A549 (cell line): ENCODE data around the gene ACAD9. TPM values are rescaled to one million over a fixed set of nuclear protein-coding genes. Genes with fewer than 3 reads are reported as not detected.

Experiments used
- ATAC-seq, 2 experiments: fragments of 200-7000 bp in 1 of 2; fragments of >200 bp in 1 of 2; cut with Nextera tagmentation in 1 of 2; cut with Tn5 transposase in 1 of 2; 3 replicates each; pipeline versions ENCODE4 v1.8.0 to v1.9.1; 2018 to 2020; ENCODE audit warnings: mild to moderate bottlenecking in 1 of 2, moderate library complexity in 1 of 2
- CTCF ChIA-PET: fragments of 300-600 bp; sonication (Branson Sonifier 250); formaldehyde crosslinking; extraction: SDS; loops from one replicate; lab custom pipeline; 2021; ENCODE audit warnings: antibody characterized with exemption, inconsistent platforms; lab: Yijun Ruan, JAX
- POLR2A ChIA-PET: fragments of 350-600 bp; formaldehyde crosslinking; extraction: SDS; loops from one replicate; lab custom pipeline; 2021; ENCODE audit warnings: antibody characterized with exemption, inconsistent platforms; lab: Yijun Ruan, JAX
- DNase-seq, 2 experiments: peaks; one replicate each; pipeline versions ENCODE4 v3.0.0 to v3.0.0-alpha.2; 2011 to 2016; ENCODE audit warnings: low read depth in 1 of 2, low spot score in 1 of 2
- FAIRE-seq: peaks from 2 replicates; lab custom pipeline; 2011; peaks lifted over from hg19 to GRCh38; lab: Jason Lieb, UNC
- H3K27ac ChIP-seq, 2 experiments: fragments of >200 bp; sonication (Bioruptor Twin); formaldehyde crosslinking; 3 replicates each; pipeline ENCODE4 v1.5.1; 2016 to 2017
- H3K4me1 ChIP-seq: fragments of >200 bp; sonication (Bioruptor Twin); formaldehyde crosslinking; 3 replicates; pipeline ENCODE4 v1.6.1; 2016
- H3K4me2 ChIP-seq: fragments of >200 bp; sonication (Bioruptor Twin); formaldehyde crosslinking; 3 replicates; pipeline ENCODE4 v1.6.1; 2016
- H3K4me3 ChIP-seq: fragments of >200 bp; sonication (Bioruptor Twin); formaldehyde crosslinking; 3 replicates; pipeline ENCODE4 v1.5.1; 2016
- H3K9me3 ChIP-seq: fragments of >200 bp; sonication (Bioruptor Twin); formaldehyde crosslinking; 3 replicates; pipeline ENCODE4 v1.6.1; 2016
- BHLHE40 ChIP-seq: IDR thresholded peaks from 2 replicates; pipeline ENCODE4 v1.6.1; 2012; ENCODE audit warnings: low read depth, low read length, inconsistent platforms
- CBX2 ChIP-seq: fragments of 200-600 bp; sonication (generic); IDR thresholded peaks from 2 replicates; pipeline ENCODE4 v1.6.1; 2016; ENCODE audit warnings: low read depth, mild to moderate bottlenecking, borderline replicate concordance
- CBX8 ChIP-seq: fragments of 200-600 bp; sonication (generic); IDR thresholded peaks from 2 replicates; pipeline ENCODE4 v1.6.1; 2016
- CHD2 ChIP-seq: fragments of 150-350 bp; IDR thresholded peaks from 2 replicates; pipeline ENCODE4 v1.6.1; 2014; ENCODE audit warnings: low read length; ENCODE audit not compliant: partially characterized antibody
- CTCF ChIP-seq: fragments of >200 bp; sonication (Bioruptor Twin); formaldehyde crosslinking; IDR thresholded peaks from 3 replicates; pipeline ENCODE4 v1.5.1; 2016
- E2F6 ChIP-seq: IDR thresholded peaks from 2 replicates; pipeline ENCODE4 v1.6.1; 2012; ENCODE audit warnings: low read depth, borderline replicate concordance
- EHF ChIP-seq: fragments of 250-450 bp; sonication (Bioruptor Pico); IDR thresholded peaks from 2 replicates; pipeline ENCODE4 v1.5.0; 2020; ENCODE audit warnings: mild to moderate bottlenecking
- EP300 ChIP-seq, 2 experiments: fragments of >200 bp; sonication (Bioruptor Twin); formaldehyde crosslinking; IDR thresholded peaks; 2 replicates in 1 of 2; 3 replicates in 1 of 2; pipeline ENCODE4 v1.6.1; 2016 to 2017
- ESRRA ChIP-seq: fragments of 150-350 bp; IDR thresholded peaks from 2 replicates; pipeline ENCODE4 v1.6.1; 2014; ENCODE audit warnings: mild to moderate bottlenecking, low read length, borderline replicate concordance
- FOXS1 ChIP-seq: fragments of 250-450 bp; sonication (Bioruptor Pico); IDR thresholded peaks from 2 replicates; pipeline ENCODE4 v1.5.0; 2020; ENCODE audit warnings: mild to moderate bottlenecking, moderate library complexity
- HES2 ChIP-seq: fragments of >200 bp; sonication (Bioruptor Twin); formaldehyde crosslinking; IDR thresholded peaks from 2 replicates; pipeline ENCODE4 v1.6.1; 2016
- HEYL ChIP-seq: fragments of 250-450 bp; sonication (Bioruptor Pico); IDR thresholded peaks from 2 replicates; pipeline ENCODE4 v1.8.0; 2021; ENCODE audit warnings: mild to moderate bottlenecking, moderate library complexity
- HMGXB4 ChIP-seq: fragments of 250-450 bp; sonication (Bioruptor Pico); IDR thresholded peaks from 2 replicates; pipeline ENCODE4 v1.5.0; 2021; ENCODE audit warnings: mild to moderate bottlenecking, moderate library complexity, borderline replicate concordance
- HOXB5 ChIP-seq: fragments of 250-450 bp; sonication (Bioruptor Pico); IDR thresholded peaks from 2 replicates; pipeline ENCODE4 v1.5.0; 2020; ENCODE audit warnings: mild to moderate bottlenecking, moderate library complexity
- KDM5A ChIP-seq: fragments of 200-600 bp; sonication (generic); IDR thresholded peaks from 2 replicates; pipeline ENCODE4 v1.6.1; 2016; ENCODE audit warnings: antibody characterized with exemption, mild to moderate bottlenecking
- MAX ChIP-seq: IDR thresholded peaks from 2 replicates; pipeline ENCODE4 v1.6.1; 2012
- MAZ ChIP-seq: fragments of 150-350 bp; IDR thresholded peaks from 2 replicates; pipeline ENCODE4 v1.6.1; 2014; ENCODE audit warnings: antibody characterized with exemption, low read depth, low read length, borderline replicate concordance
- NFE2L2 ChIP-seq: fragments of 150-350 bp; conservative IDR thresholded peaks from 2 replicates; pipeline ENCODE4 v1.6.1; 2014; ENCODE audit warnings: low read length
- NR3C1 ChIP-seq: fragments of >200 bp; sonication (Bioruptor Twin); formaldehyde crosslinking; IDR thresholded peaks from 3 replicates; pipeline ENCODE4 v1.6.1; 2017
- PHF8 ChIP-seq: fragments of 200-600 bp; sonication (generic); IDR thresholded peaks from 2 replicates; pipeline ENCODE4 v1.6.1; 2016; ENCODE audit warnings: low read depth, mild to moderate bottlenecking, antibody characterized with exemption, moderate library complexity, borderline replicate concordance
- POLR2AphosphoS2 ChIP-seq: conservative IDR thresholded peaks from 2 replicates; pipeline ENCODE4 v1.6.1; 2012; ENCODE audit warnings: low read length, improper control_type of control experiment, inconsistent platforms
- RAD21 ChIP-seq, 2 experiments: fragments of >200 bp in 1 of 2; sonication (Bioruptor Twin) in 1 of 2; formaldehyde crosslinking in 1 of 2; IDR thresholded peaks in 1 of 2; conservative IDR thresholded peaks in 1 of 2; 2 replicates in 1 of 2; 3 replicates in 1 of 2; pipeline ENCODE4 v1.6.1; 2012 to 2018; ENCODE audit warnings: inconsistent platforms in 1 of 2
- REST ChIP-seq: fragments of 200-600 bp; sonication (generic); IDR thresholded peaks from 2 replicates; pipeline ENCODE4 v1.6.1; 2016; ENCODE audit warnings: antibody characterized with exemption, mild to moderate bottlenecking, moderate library complexity
- RNF2 ChIP-seq: fragments of 200-600 bp; sonication (generic); IDR thresholded peaks from 2 replicates; pipeline ENCODE4 v1.6.1; 2016; ENCODE audit warnings: low read depth, mild to moderate bottlenecking, antibody characterized with exemption, moderate library complexity, borderline replicate concordance
- SREBF2 ChIP-seq: fragments of 450-650 bp; IDR thresholded peaks from 2 replicates; pipeline ENCODE4 v1.6.1; 2014; ENCODE audit warnings: mild to moderate bottlenecking, moderate library complexity
- TP53 ChIP-seq: fragments of 250-450 bp; sonication (Bioruptor Pico); IDR thresholded peaks from 2 replicates; pipeline ENCODE4 v1.5.0; 2021; ENCODE audit warnings: mild to moderate bottlenecking, moderate library complexity
- ZC3H11A ChIP-seq: fragments of 450-650 bp; IDR thresholded peaks from 2 replicates; pipeline ENCODE4 v1.6.1; 2014; ENCODE audit warnings: antibody characterized with exemption, mild to moderate bottlenecking
- WGBS: methylation state at CpG from one replicate; pipeline ENCODE4 v1.1.6; 2017; ENCODE audit errors: missing lambda C conversion rate; 5-methylcytosine and 5-hydroxymethylcytosine counted together
- polyA plus RNA-seq, 4 experiments: library from polyadenylated mRNA; depleted of rRNA in 3 of 4; stranded (reverse); fragments of >200 nt; fragmentation: RNase III in 1 of 4; extraction: RNeasy Plus Mini Kit Qiagen cat#74134 plus additional on column Dnase treatment in 1 of 4; gene quantifications; 2 replicates in 3 of 4; 3 replicates in 1 of 4; pipeline ENCODE4 v1.2.3, GENCODE V29; 2011 to 2017

ACAD9 gene
- polyA plus RNA-seq, 2 of the 4 experiments (the other 2 are of a cell fraction) = 26.1 to 29.2 TPM

- DNase-seq = no peak
- no peak for ATAC-seq
- POLR2A ChIA-PET = no interaction called here
- 92% methylated on average over 11 of the region's 11 CpGs for WGBS
- FAIRE-seq = no peak
- TF ChIP-seq CBX8 (no peak), TP53 (CRISPR knock-in tag) (no peak), NFE2L2 (no peak), CTCF (no peak), HMGXB4 (CRISPR knock-in tag) (no peak), CBX2 (no peak), EP300 (IDR thresholded peaks at IDR 0.05) (no peak), HEYL (CRISPR knock-in tag) (no peak), MAZ (no peak), ZC3H11A (no peak), RNF2 (no peak), RAD21 (conservative IDR thresholded peaks at IDR 0.05 in 1 of 2, IDR thresholded peaks at IDR 0.05 in 1 of 2) (no peak), POLR2AphosphoS2 (no peak), E2F6 (no peak), BHLHE40 (no peak), EHF (CRISPR knock-in tag) (no peak), ESRRA (no peak), KDM5A (no peak), NR3C1 (no peak)
- peaks cover 5% of the 10 kb centered on the region; the same call in 2 of the 3 replicates for H3K4me1 ChIP-seq
- H3K27ac ChIP-seq = peak overlapping the region in 1 of 2 experiments; percentile 45; a peak in 2 of 6 replicates
- H3K4me2 ChIP-seq = no peak overlapping the region
- H3K9me3 ChIP-seq = no peaks in the 10 kb centered on the region
- CTCF ChIA-PET = interaction anchor here (0.6 kb wide), 1 partner anchor 10 kb away, joined by 3 read pairs; no protein-coding TSS in a partner anchor
- H3K4me3 ChIP-seq = no peak overlapping the region
Observed at GRCh38 chr3:128895843-128896697, 16.6 kb downstream of the ACAD9 start.

- POLR2A ChIA-PET = no interaction called here
- Histone ChIP-seq H3K9me3 (no peaks in the 10 kb centered on the region), H3K4me3 (no peak overlapping the region), H3K27ac (no peak overlapping the region), H3K4me1 (no peaks in the 10 kb centered on the region), H3K4me2 (no peak overlapping the region)
- no peak for DNase-seq
- WGBS = 100% methylated on average over 2 of the region's 9 CpGs
- no peak for FAIRE-seq
- no peak for ATAC-seq
- CTCF ChIA-PET = no interaction called here
- TF ChIP-seq FOXS1 (CRISPR knock-in tag) (no peak), REST (no peak), TP53 (CRISPR knock-in tag) (no peak), PHF8 (no peak), MAX (no peak), EHF (CRISPR knock-in tag) (no peak), CHD2 (no peak), KDM5A (no peak), SREBF2 (no peak), HOXB5 (CRISPR knock-in tag) (no peak), HES2 (no peak), RNF2 (no peak)
Observed at GRCh38 chr3:128902426-128902825, 23.0 kb downstream of the ACAD9 start.
